Measurements from ENCODE around the gene SCGB1D2. TPM values are rescaled to one million over a fixed set of nuclear protein-coding genes. Genes with fewer than 3 reads are reported as not detected.

The SCGB1D2 gene
- total and polyA plus RNA-seq, 9 of the 15 experiments (the other 6 are each of a cell fraction or from before 2014, with no cell fraction given), result not detected

GRCh38 chr11:62217191-62217748, 24.8 kb upstream of the SCGB1D2 start (continued):
- TF ChIP-seq ZNF592 (IDR thresholded peaks at IDR 0.05), result no peak
- TF ChIP-seq ZNF318 (IDR thresholded peaks at IDR 0.05; ENCODE audit: borderline replicate concordance in 1 of 2, low read depth in 1 of 2), result no peak
- TF ChIP-seq STAT5A (IDR thresholded peaks at IDR 0.05; ENCODE audit: borderline replicate concordance, low read length), result no peak
- peak; percentile 55 to 75 (median 58); a peak in 5 of 6 replicates for TF ChIP-seq CTCF (IDR thresholded peaks at IDR 0.05 in 2 of 3, conservative IDR thresholded peaks at IDR 0.05 in 1 of 3; ENCODE audit: insufficient read depth in 2 of 3, low read depth in 1 of 3, low read length in 3 of 3)

Measured in K562 (cell line).